SK-N-SH (cell line): Measurements from ENCODE around the gene SSNA1. TPM values are rescaled to one million over a fixed set of nuclear protein-coding genes. Genes with fewer than 3 reads are reported as not detected.
A peak's percentile ranks its signal among the peaks of the same experiment; 100 is the strongest.

Experiments used
- CTCF ChIA-PET: fragments of 300-600, 350-600 bp; formaldehyde crosslinking; extraction: SDS; loops from one replicate; lab custom pipeline; 2021; lab: Yijun Ruan, JAX
- POLR2A ChIA-PET: fragments of 350-600 bp; sonication (Branson Sonifier 250); formaldehyde crosslinking; extraction: SDS; loops from one replicate; lab custom pipeline; 2020; ENCODE audit warnings: antibody characterized with exemption, inconsistent platforms; lab: Yijun Ruan, JAX
- DNase-seq: peaks from one replicate; pipeline ENCODE4 v3.0.0; 2012
- H2AFZ ChIP-seq: fragments of 200-600 bp; sonication (generic); 2 replicates; pipeline ENCODE4 v1.8.1; 2016; ENCODE audit warnings: antibody characterized with exemption, mild to moderate bottlenecking, low read depth
- H3F3A ChIP-seq: fragments of 200-600 bp; sonication (generic); replicated peaks from 2 replicates; pipeline ENCODE3; 2016; ENCODE audit warnings: antibody characterized with exemption, mild to moderate bottlenecking; ENCODE audit not compliant: insufficient read depth
- H3K27ac ChIP-seq, 2 experiments: fragments of 200-500 bp in 1 of 2; fragments of 200-600 bp in 1 of 2; sonication (Bioruptor generic) in 1 of 2; sonication (generic), shearing (Covaris generic) in 1 of 2; 2 replicates each; pipeline versions ENCODE4 v1.5.1 to v1.6.1; 2014 to 2016; ENCODE audit warnings: low read depth in 2 of 2, inconsistent platforms in 1 of 2, low read length in 1 of 2, mild to moderate bottlenecking in 1 of 2, mixed read lengths in 1 of 2
- H3K27me3 ChIP-seq: fragments of 200-600 bp; sonication (generic), shearing (Covaris generic); 2 replicates; pipeline ENCODE4 v1.6.1; 2016; ENCODE audit warnings: mixed run types; ENCODE audit not compliant: insufficient read depth
- H3K36me3 ChIP-seq, 2 experiments: fragments of 200-500 bp in 1 of 2; fragments of 200-600 bp in 1 of 2; sonication (Bioruptor generic) in 1 of 2; sonication (generic) in 1 of 2; replicated peaks in 1 of 2; 2 replicates each; pipeline versions ENCODE3 to v1.5.1; 2014 to 2016; ENCODE audit warnings: low read length in 1 of 2, mild to moderate bottlenecking in 1 of 2; ENCODE audit not compliant: insufficient read depth in 2 of 2, control insufficient read depth in 1 of 2
- H3K4me1 ChIP-seq, 2 experiments: fragments of 200-500 bp in 1 of 2; fragments of 200-600 bp in 1 of 2; sonication (Bioruptor generic) in 1 of 2; sonication (generic), shearing (Covaris generic) in 1 of 2; 2 replicates each; pipeline versions ENCODE4 v1.5.1 to v1.6.1; 2014 to 2016; ENCODE audit warnings: low read depth in 1 of 2, low read length in 1 of 2, mixed run types in 1 of 2; ENCODE audit not compliant: insufficient read depth in 2 of 2, control insufficient read depth in 1 of 2
- H3K4me2 ChIP-seq: fragments of 200-600 bp; sonication (generic), shearing (Covaris generic); 2 replicates; pipeline ENCODE4 v1.6.1; 2017; ENCODE audit warnings: mixed run types
- H3K4me3 ChIP-seq, 2 experiments: fragments of 200-500 bp in 1 of 2; fragments of 200-600 bp in 1 of 2; sonication (Bioruptor generic) in 1 of 2; sonication (generic), shearing (Covaris generic) in 1 of 2; 2 replicates each; pipeline versions ENCODE4 v1.5.1 to v1.8.1; 2014 to 2016; ENCODE audit warnings: low read depth in 2 of 2, inconsistent platforms in 1 of 2, low read length in 1 of 2, mild to moderate bottlenecking in 1 of 2, mixed read lengths in 1 of 2, moderate library complexity in 1 of 2
- H3K79me2 ChIP-seq: fragments of 200-600 bp; sonication (generic); 2 replicates; pipeline ENCODE4 v1.8.1; 2017; ENCODE audit warnings: mild to moderate bottlenecking; ENCODE audit not compliant: insufficient read depth
- H3K9ac ChIP-seq: fragments of 200-600 bp; sonication (generic); 2 replicates; pipeline ENCODE4 v1.6.1; 2017; ENCODE audit warnings: mixed run types
- H3K9me2 ChIP-seq: fragments of 200-600 bp; sonication (generic); 2 replicates; pipeline ENCODE4 v1.6.1; 2017; ENCODE audit warnings: mixed run types
- H3K9me3 ChIP-seq: fragments of 200-600 bp; sonication (generic); 2 replicates; pipeline ENCODE4 v1.6.1; 2017; ENCODE audit warnings: mixed run types, mild to moderate bottlenecking, moderate library complexity
- H4K20me1 ChIP-seq: fragments of 200-600 bp; sonication (generic); 2 replicates; pipeline ENCODE4 v1.6.1; 2017; ENCODE audit warnings: mild to moderate bottlenecking, mixed run types; ENCODE audit not compliant: insufficient read depth
- CHD2 ChIP-seq: fragments of 150-350 bp; IDR thresholded peaks from 2 replicates; pipeline ENCODE4 v1.6.1; 2018; ENCODE audit warnings: low read length; ENCODE audit not compliant: partially characterized antibody
- ELF1 ChIP-seq: IDR thresholded peaks from 2 replicates; pipeline ENCODE4 v1.4.0; 2012
- EP300 ChIP-seq, 2 experiments: IDR thresholded peaks; 2 replicates each; pipeline versions ENCODE4 v1.4.0 to v1.6.1; 2012; ENCODE audit warnings: borderline replicate concordance in 1 of 2, low read depth in 1 of 2, low read length in 1 of 2
- EZH2phosphoT487 ChIP-seq: fragments of 200-600 bp; sonication (generic); IDR thresholded peaks from 2 replicates; pipeline ENCODE4 v1.6.1; 2017; ENCODE audit warnings: low read depth, mixed run types, mild to moderate bottlenecking, antibody characterized with exemption, moderate library complexity, borderline replicate concordance
- FOSL2 ChIP-seq: IDR thresholded peaks from 2 replicates; pipeline ENCODE4 v1.4.0; 2012; ENCODE audit warnings: low read depth, mild to moderate bottlenecking, moderate library complexity, borderline replicate concordance
- FOXJ3 ChIP-seq: sonication (generic); formaldehyde crosslinking; IDR thresholded peaks from 2 replicates; pipeline ENCODE4 v1.5.1; 2020; ENCODE audit warnings: mild to moderate bottlenecking, missing genetic modification reagents
- GABPA ChIP-seq: IDR thresholded peaks from 2 replicates; pipeline ENCODE4 v1.4.0; 2012; ENCODE audit warnings: low read depth, mild to moderate bottlenecking
- GATA2 ChIP-seq: sonication (generic); formaldehyde crosslinking; IDR thresholded peaks from 2 replicates; pipeline ENCODE4 v1.5.0; 2020; ENCODE audit warnings: mild to moderate bottlenecking, missing genetic modification reagents
- IRF3 ChIP-seq: fragments of 150-350 bp; IDR thresholded peaks from 2 replicates; pipeline ENCODE4 v1.6.1; 2016; ENCODE audit warnings: mild to moderate bottlenecking, low read depth, low read length
- JUND ChIP-seq: IDR thresholded peaks from 2 replicates; pipeline ENCODE4 v1.4.0; 2012
- MEF2A ChIP-seq: IDR thresholded peaks from 2 replicates; pipeline ENCODE4 v1.4.0; 2012; ENCODE audit warnings: low read depth, borderline replicate concordance
- MXI1 ChIP-seq: IDR thresholded peaks from 2 replicates; pipeline ENCODE4 v1.6.1; 2012; ENCODE audit warnings: mild to moderate bottlenecking, low read depth, low read length, improper control_type of control experiment
- NFIC ChIP-seq: IDR thresholded peaks from 2 replicates; pipeline ENCODE4 v1.4.0; 2012; ENCODE audit warnings: borderline replicate concordance
- NRF1 ChIP-seq: IDR thresholded peaks from 2 replicates; pipeline ENCODE4 v1.6.1; 2012; ENCODE audit warnings: low read depth, mild to moderate bottlenecking, low read length
- POLR2AphosphoS5 ChIP-seq: IDR thresholded peaks from 2 replicates; pipeline ENCODE4 v1.6.1; 2012; ENCODE audit warnings: low read depth, low read length
- RAD21 ChIP-seq: IDR thresholded peaks from 2 replicates; pipeline ENCODE4 v1.6.1; 2012; ENCODE audit warnings: mild to moderate bottlenecking, low read length
- REST ChIP-seq: IDR thresholded peaks from 2 replicates; pipeline ENCODE4 v1.6.1; 2012; ENCODE audit warnings: mild to moderate bottlenecking, low read depth, low read length, moderate library complexity
- SMC3 ChIP-seq: IDR thresholded peaks from 2 replicates; pipeline ENCODE4 v1.6.1; 2012; ENCODE audit warnings: low read depth, low read length, improper control_type of control experiment
- TAF1 ChIP-seq: IDR thresholded peaks from 2 replicates; pipeline ENCODE4 v1.6.1; 2012; ENCODE audit warnings: low read depth, mild to moderate bottlenecking, low read length, moderate library complexity, borderline replicate concordance
- TCF12 ChIP-seq: IDR thresholded peaks from 2 replicates; pipeline ENCODE4 v1.4.0; 2012
- TEAD4 ChIP-seq: IDR thresholded peaks from 2 replicates; pipeline ENCODE4 v1.4.0; 2012; ENCODE audit warnings: mild to moderate bottlenecking, borderline replicate concordance; ENCODE audit not compliant: insufficient read depth
- WGBS: methylation state at CpG from one replicate; pipeline ENCODE4 v1.1.6; 2017; ENCODE audit warnings: low lambda C conversion rate; 5-methylcytosine and 5-hydroxymethylcytosine counted together
- polyA plus RNA-seq, 3 experiments: library from polyadenylated mRNA; depleted of rRNA; stranded (reverse); fragments of >200 nt; gene quantifications; 2 replicates each; pipeline ENCODE4 v1.2.3, GENCODE V29; 2012
- TF ChIP-seq, protein P1 (sequence below): IDR thresholded peaks from 2 replicates; pipeline ENCODE4; 2012
- TF ChIP-seq, protein P2 (sequence below): IDR thresholded peaks from 2 replicates; pipeline ENCODE4 v1.4.0; 2012; ENCODE audit warnings: low read depth, borderline replicate concordance
- TF ChIP-seq, protein P3 (sequence below): IDR thresholded peaks from 2 replicates; pipeline ENCODE4 v1.4.0; 2012; ENCODE audit warnings: low read depth, borderline replicate concordance

SSNA1 gene
- polyA plus RNA-seq, 1 of the 3 experiments (the other 2 are of a cell fraction), result 124 TPM

GRCh38 chr9:137205126-137206069 is 16.9 kb downstream of the SSNA1 start, which contains the start of the genes NDOR1 and TMEM203:
NDOR1 (plus strand) TSS chr9:137205700; CDS start chr9:137205778, 78 bp downstream.
TMEM203 (minus strand) TSS chr9:137205648; CDS start chr9:137205414, 234 bp downstream.
- Histone ChIP-seq H3K27me3 (no peaks in the 10 kb centered on the region), H3K27ac (peak within 1 kb of the TSS; percentile 35 to 51; a peak in 3 of 4 replicates), H4K20me1 (no peaks in the 10 kb centered on the region), H3K9me3 (no peaks in the 10 kb centered on the region), H3K36me3 (no peaks in the 10 kb centered on the region), H3K4me1 (peaks cover 11 to 38% of the 10 kb centered on the region in 2 experiments), H3K79me2 (peaks cover 69% of the 10 kb centered on the region), H2AFZ (peak within 1 kb of the TSS; percentile 56), H3K9ac (peak within 1 kb of the TSS; percentile 99), H3K9me2 (no peaks in the 10 kb centered on the region), H3F3A (peaks cover 14% of the 10 kb centered on the region), H3K4me2 (peak within 1 kb of the TSS; percentile 100), H3K4me3 (peak within 1 kb of the TSS; percentile 87 to 100)
- peak; percentile 99 for DNase-seq
- WGBS, result 2% methylated on average over 28 of the region's 98 CpGs
- ChIA-PET CTCF (interaction anchor here (0.8 to 2.5 kb wide), 6 partner anchors 16 to 156 kb away, joined by 4 to 9 read pairs (median 4); partner anchors contain the start of gene RNF224), POLR2A (interaction anchor here (0.6 to 1.5 kb wide), 9 partner anchors 10 to 166 kb away, joined by 3 to 6 read pairs (median 3); partner anchors contain the start of genes RNF224 and SSNA1)
- TF ChIP-seq TAF1 (peak; percentile 92), CHD2 (peak; percentile 59), POLR2AphosphoS5 (peak; percentile 85), MXI1 (peak; percentile 83; the same call in 1 of the 2 replicates), TCF12 (no peak), GABPA (peak; percentile 95), RAD21 (no peak), SMC3 (no peak), NFIC (no peak), GATA2 (no peak), JUND (no peak), IRF3 (no peak), EP300 (IDR thresholded peaks at IDR 0.05; ENCODE audit: borderline replicate concordance in 1 of 2, low read depth in 1 of 2, low read length in 1 of 2) (no peak), FOXJ3 (no peak), EZH2phosphoT487 (no peak), TEAD4 (no peak), FOSL2 (no peak), ELF1 (peak; percentile 96), REST (peak; percentile 43; the same call in 1 of the 2 replicates), NRF1 (no peak), MEF2A (no peak)
- TF ChIP-seq, protein P1, sequence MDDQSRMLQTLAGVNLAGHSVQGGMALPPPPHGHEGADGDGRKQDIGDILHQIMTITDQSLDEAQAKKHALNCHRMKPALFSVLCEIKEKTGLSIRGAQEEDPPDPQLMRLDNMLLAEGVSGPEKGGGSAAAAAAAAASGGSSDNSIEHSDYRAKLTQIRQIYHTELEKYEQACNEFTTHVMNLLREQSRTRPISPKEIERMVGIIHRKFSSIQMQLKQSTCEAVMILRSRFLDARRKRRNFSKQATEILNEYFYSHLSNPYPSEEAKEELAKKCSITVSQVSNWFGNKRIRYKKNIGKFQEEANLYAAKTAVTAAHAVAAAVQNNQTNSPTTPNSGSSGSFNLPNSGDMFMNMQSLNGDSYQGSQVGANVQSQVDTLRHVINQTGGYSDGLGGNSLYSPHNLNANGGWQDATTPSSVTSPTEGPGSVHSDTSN, result no peak
- TF ChIP-seq, protein P2, sequence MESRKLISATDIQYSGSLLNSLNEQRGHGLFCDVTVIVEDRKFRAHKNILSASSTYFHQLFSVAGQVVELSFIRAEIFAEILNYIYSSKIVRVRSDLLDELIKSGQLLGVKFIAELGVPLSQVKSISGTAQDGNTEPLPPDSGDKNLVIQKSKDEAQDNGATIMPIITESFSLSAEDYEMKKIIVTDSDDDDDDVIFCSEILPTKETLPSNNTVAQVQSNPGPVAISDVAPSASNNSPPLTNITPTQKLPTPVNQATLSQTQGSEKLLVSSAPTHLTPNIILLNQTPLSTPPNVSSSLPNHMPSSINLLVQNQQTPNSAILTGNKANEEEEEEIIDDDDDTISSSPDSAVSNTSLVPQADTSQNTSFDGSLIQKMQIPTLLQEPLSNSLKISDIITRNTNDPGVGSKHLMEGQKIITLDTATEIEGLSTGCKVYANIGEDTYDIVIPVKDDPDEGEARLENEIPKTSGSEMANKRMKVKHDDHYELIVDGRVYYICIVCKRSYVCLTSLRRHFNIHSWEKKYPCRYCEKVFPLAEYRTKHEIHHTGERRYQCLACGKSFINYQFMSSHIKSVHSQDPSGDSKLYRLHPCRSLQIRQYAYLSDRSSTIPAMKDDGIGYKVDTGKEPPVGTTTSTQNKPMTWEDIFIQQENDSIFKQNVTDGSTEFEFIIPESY, result no peak
- TF ChIP-seq, protein P3, sequence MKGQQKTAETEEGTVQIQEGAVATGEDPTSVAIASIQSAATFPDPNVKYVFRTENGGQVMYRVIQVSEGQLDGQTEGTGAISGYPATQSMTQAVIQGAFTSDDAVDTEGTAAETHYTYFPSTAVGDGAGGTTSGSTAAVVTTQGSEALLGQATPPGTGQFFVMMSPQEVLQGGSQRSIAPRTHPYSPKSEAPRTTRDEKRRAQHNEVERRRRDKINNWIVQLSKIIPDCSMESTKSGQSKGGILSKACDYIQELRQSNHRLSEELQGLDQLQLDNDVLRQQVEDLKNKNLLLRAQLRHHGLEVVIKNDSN, result no peak
